ENCODE results near the gene BAHCC1.

BAHCC1 gene

DNA sequence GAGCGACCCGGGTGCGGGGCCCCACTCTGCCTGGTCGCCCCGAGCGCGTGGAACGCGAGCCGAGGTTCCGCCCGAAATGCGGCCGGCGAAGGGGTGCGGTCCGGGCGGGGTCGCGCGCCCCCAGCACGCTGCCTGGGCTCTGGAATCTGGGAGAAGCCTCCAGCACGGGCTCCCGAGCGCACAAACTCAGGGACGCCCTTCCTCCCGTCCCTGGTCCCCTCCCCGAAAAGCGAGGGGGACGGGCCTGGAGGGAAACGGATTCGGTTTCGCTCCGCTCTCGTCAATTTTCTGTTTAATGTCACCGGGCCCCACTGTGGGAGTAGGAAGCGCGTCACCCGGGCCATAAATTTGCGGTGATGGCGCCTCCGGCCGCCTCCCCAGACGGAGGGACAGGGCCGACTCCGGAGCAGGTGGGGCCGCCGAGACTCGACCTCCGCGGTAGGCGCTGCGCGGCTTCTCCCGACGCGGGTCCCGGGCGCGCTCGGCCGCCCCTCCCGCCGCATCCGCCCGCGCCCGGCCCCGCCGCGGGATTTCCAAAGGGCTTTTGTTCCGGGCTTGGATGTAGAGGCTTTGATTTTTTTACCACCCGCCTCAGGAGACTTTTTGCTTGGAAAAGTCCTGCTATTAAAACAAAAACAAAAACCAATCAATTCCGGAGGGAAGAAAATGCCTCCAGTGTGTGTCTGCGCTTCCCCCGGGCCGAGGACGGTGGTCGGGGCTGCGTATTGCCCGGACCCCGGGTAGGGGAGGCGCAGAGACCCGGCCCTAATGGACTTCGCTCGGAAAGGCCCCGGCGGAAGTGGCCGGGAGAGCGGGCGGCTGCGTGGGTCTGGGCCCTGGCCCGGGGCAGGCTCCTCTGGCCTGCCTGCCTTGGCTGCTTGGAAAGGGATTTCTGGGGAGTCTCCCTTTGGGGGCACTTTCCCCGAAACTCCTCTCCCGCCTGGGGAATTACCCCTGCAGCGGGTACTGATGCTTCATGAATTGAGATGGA, 7.9 kb upstream of the BAHCC1 start:
- peak; percentile 61 for DNase-seq

DNA sequence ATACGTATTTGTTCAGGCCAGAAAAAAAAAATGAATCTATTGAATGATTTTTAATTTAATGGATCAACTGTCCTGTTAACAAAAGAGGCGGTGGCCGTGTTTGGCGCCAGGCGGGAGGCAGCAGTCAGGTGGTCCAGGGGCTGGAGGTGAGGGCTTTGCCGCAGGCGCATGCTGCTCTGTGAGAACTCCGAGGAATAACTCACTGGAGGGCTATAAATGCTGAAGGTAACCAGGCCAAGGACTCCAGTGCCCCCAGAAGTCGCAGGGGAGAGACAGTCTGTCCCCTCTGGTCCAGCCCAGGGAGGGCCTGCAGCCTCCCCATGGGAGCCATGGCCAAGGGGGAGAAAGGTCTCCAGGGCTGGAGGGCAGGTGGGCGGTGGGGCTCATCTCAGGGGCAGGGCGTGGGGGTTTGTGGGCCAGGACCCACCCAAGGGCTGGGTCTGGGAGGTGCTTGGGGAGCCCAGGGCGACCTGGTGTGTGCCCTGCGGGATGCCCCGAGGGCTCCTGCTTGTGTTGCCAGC, 7.1 kb upstream of the BAHCC1 start:
- DNase-seq = no peak

DNA sequence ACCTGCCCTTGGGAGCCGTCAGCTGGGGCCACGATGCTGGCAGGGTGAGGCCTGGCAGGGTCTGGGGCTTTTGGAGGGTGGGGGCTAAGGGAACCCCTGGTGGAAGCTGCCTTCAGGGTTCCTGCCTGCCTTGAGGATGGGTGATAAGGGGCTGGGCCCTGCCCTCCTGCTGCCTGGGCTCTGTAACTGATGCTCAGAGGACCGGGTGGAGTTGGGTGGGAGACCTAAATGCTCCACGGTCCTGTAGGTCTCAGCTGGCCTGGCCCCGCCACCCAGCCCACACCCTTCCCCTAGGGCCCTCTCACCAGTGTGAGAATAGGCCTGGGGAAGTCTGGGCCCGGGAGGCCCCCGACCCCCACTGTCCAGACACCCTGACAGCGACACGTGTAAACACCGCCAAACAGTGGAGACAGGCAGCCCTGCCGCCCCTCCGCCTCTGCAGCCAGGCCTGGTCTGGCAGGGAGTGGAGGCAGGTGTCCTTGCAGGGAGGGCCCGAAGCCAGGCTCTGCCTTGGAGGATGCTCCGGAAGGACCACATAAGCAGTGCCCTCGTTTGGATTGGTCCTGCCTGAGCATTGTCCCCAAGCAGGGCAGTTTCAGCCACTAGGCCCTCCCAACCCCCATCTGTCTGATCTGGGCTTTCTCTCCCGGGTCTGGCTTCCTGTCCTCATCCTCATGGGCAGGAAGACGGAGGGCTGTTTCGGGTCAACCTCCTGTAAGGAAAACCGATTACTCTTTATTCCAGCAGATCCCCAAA, 6.5 kb upstream of the BAHCC1 start:
- DNase-seq = no peak

DNA sequence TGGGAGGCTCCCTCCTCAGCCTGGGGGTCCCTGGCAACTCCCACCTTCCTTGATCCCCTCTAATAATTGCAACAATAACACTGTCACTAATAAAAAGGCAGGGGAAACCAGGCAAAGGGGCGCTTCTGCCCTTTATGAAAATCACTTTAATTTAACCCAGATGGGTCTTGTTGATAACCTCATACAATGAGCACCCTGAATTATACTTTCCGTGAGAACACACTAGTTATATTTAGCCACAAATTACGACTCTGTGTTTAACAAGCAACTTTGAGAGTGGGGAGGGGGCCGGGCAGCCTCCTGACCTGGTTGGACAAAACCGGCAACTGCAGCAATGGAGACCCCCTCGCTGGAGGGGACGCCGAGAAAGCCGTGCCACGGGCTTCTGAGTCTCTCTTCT, 5.7 kb upstream of the BAHCC1 start:
- DNase-seq = no peak

DNA sequence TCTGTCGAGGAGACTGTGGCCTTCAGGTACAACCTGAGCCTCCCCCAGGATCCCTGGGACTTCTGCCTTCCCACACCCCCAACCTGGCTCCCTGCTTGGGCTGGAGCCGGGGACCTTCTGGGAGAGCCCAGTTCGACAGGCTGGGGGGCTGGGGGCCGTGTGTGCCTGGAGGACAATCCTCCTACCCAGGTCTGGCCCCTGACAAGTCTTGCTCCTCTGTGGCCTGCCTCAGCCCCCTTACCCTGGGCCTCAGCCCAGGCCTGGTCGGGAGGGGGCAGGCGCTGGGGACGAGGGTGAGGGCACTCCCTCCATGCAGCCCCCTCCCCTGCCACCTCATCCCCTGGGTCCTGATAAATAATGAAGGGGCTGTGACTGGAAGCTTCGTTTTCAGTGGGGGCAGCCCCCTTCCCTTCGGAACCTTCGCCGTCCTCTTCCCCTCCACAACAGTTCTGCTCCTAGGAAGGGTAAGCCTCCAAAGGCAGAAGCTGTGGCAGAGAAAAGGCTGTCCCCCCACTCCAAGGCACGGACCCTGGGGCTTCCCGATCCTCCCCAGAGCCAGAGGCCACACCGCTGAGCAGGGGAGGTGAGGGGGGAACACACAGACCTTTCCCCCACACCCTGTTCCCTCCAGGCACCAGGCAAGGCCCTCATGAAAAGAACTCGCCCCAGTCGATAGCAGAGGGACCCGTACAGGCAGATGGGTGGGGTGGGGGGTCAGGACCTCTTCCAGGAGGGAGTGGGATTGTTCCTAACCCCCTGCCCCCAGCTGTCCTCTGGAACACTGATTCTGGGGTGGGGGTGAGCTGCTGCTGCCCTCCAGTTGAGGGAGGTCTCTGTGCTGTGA, 5.0 kb upstream of the BAHCC1 start:
- DNase-seq = no peak

DNA sequence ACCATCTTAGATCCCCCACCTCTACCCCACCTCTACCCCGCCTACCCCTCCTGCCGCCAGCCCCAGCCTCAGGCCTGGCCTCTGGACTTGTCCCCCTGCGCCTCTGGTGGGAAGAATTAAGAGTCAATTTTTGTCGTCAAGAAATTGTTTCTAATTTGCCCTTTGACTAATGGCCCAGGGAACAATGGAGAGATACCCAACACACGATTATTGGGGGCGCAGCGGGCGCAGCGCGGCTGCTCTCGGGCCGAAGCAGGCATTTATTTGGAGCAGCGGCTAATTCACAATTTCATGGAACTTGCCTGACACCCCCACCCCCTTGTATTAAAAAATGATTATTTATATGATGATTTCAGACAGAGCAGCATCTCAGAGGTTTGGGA, 4.4 kb upstream of the BAHCC1 start:
- no peak for DNase-seq

DNA sequence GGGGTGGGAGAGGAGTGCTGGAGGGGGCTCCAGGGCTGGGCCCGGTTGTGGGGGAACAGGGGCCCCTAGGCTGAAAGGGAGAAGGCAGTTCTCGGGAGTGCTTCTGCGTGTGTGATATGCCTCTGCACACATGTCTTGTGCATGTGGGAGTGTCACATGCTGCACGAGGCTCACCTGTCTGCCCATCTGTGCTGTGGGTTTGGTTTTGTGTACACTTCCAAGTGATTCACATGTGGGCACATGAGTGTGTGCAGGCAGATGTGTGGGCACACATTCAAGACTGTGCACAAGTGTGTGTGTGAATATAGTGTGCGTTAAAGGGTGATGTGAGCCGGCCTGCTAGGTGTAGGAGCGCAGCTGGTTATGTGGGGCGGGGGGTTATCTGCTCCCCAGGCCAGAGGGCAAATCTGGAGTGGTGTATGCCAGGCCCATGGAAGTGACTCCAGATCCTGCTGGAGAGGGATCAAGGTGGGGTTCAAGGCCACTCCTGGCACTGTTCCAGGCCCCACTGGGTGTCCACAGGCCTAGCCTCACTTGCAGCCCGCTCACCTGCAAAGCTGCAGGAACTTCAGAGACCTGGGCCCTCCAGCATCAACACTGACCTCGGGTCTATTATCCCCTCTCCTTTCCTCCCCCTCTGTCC, 3.8 kb upstream of the BAHCC1 start:
- no peak for DNase-seq

DNA sequence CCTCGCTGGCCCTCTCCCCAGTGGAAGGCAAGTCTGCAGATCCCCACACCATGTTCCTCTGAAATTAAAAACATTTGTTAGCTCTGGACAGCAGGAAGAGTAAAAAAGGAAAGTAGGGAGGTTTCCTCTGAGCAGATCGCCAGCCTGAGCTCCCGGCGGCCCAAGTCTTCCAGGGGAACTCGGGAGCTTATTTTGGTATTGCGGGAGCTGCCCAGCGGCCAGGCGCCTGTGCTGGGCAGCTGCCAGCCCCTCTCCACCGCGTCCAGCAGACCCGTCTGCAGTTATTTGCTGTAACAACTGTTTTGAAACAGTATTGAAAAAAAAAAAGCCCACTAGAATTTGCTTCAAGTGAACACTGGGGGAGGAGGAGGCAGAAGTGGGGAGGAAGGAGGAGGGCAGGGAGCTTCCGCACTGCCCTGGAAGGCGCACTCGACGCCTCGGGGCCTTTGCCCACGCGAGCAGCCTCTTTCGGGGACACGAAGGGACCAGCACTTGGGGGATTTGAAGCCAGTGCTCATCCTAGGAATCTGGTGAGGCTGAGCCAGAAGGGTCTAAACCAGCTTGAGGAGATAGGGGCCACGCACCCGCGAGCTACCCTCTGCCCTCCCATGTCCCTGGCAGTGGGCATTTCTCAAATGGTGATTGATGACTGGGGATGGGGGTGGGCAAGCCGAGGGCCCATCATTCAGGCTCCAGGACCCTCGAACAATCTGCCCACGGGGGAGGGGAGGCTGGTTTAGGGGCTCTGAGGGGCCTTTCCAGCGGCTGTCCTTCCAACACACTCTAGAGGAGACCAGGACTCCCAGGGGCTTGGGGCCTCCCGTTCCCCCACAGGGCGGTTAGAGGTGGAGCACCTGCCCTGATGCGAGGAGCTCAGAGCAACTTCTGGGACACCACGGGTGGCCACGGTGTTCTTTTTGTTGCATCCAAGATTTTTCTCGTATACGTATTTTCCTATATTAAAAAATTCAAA, 3.0 kb upstream of the BAHCC1 start:
- no peak for DNase-seq

DNA sequence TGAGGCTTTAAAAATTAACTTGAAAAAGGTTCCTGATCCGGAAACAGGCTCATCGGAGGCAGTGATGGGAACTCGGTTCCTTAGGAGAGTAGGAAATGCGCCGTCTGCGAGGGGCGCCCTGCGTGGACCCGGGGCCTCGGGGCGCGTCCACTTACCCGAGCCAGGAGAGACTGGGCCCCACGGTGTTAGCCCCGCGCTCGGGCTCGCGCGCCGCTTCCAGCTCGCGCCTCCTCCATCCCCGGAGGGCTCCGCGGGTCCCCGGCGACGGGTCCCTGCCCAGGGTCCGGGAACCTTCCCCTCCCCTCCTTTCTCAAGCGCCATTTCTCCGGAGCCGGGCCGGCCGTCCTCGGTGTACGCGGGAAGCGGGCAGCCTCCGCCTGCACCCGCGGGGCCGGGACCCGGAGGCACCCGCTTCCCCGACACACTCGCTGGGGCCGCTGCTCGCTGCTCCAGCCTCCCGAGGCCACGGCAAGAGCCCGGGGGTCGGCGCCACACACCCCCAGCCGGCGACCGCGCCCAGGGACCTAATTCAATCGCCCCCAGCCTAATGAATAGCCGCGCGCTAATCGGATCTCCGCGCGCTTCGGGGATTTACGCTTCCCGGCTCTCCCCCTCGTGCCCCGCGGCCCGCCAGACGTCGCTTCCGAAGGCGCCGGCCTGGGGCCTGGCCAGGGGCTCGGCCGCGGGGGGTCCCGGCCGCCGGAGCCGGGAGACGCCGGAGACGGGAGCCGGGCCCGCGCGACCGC, 2.2 kb upstream of the BAHCC1 start:
- no peak for DNase-seq

DNA sequence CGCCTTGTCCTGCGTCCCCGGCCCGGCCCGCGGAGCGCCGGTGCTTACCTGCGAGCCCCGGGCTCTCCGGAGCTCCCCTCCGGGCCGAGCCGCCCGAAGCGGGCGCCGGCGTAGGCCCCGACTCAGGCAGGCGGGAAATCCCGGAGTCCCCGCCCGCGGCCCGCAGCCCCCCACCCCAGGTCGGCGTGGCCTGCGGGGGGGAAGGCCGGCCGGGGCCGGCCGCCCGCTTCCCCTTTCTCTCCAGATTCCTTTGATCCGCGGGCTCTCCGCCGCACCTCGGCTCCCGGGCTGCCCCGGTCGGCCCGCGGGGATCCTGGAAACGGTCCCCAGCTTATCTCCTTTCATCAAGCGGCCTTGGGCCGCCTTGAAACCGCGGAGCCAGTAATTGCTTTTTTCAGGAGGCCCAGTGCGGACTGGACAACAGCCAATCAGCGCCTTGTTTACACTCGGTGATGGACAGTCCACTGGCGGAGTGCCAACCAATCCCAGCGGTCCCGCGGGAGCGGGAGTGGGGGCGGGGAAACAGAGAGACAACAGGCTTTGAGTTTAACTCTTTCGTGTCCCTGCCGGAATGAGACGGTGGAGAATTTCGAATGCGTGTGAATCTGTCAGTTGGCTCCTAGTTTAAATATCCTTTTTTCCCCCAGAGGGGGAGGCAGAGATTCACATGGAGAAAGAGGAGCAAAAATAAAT, 1.4 kb upstream of the BAHCC1 start:
- peak; percentile 56 for DNase-seq

DNA sequence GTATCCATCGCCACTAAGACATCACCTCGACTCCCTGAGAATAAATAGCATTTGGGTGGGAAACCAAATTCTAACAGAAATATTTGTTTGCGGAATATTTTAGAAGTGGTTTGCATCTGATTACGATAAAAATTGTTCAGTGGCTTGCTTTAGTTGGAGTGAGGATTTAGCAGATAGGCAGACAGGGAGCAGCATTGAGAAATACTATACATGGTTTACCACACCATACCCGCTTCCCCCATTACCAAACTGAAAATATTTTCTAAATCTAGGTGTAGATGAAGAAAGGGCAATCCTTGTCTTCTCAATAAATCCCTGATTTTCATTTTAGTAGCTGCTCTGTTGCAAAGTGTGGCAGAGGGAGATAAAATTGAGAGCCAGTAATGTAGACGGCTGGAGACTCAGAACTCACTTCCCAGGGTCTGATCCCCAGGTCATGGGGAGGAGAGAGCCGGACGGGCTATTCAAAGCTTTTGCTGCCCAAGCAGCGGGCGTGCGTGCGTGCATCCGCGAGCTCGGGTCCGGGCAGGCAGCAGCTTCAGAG, 808 bp upstream of the BAHCC1 start:
- DNase-seq = no peak

DNA sequence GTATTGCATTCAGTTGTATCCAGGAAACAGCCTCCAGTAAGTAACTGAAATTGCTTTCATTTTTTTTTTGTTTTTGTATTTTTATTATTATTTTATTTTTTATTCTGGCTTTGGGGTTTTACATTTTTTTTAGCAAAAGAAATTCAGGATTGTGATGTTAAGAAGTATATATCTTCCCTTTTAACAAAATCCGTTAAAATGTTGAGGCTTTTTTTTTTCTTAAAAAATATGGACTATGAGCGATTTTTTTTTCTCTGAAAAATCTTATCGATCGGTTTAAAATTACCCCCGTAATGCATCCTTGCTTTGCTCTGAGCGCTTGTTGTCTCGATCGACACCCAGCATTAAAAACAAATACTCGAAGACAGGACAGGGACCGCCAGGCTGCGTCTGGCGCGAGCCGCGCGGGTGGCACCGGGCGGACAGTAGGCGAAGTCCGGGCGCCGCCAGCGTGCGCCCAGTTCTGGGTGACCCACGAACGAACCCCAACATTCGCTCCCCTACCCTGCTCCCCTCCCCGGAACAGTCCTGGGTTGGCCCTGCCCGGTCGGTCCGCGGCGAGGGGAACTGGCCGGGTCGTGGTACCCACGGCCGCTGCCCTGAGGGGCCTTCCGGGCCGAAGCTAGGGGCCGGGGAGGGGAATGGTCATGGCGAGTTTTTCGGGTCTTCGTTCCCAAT, 482 bp downstream of the BAHCC1 start:
- DNase-seq = no peak

DNA sequence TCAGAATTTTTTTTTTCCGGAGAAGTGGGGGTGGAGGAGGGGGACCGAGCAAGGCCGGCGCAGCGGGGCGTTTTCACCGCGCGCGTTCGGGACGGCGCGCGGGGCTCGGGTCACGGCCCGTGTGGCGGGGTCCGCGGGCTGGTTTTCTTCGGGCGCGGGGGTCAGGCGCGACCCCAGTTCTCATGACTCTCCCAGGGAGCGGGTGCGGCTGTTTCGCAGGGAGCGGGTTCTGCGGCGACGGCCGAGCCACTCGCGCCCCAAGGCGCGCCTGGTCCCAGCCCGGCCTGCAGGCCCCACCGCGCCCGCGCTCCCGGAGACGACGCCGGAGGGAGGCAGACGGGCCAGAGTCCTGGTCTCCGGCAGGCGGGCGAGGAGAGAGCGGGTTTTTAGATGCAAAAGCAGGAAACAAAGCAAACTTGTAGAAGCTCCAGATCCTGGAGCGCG, 1.0 kb downstream of the BAHCC1 start:
- DNase-seq = no peak

DNA sequence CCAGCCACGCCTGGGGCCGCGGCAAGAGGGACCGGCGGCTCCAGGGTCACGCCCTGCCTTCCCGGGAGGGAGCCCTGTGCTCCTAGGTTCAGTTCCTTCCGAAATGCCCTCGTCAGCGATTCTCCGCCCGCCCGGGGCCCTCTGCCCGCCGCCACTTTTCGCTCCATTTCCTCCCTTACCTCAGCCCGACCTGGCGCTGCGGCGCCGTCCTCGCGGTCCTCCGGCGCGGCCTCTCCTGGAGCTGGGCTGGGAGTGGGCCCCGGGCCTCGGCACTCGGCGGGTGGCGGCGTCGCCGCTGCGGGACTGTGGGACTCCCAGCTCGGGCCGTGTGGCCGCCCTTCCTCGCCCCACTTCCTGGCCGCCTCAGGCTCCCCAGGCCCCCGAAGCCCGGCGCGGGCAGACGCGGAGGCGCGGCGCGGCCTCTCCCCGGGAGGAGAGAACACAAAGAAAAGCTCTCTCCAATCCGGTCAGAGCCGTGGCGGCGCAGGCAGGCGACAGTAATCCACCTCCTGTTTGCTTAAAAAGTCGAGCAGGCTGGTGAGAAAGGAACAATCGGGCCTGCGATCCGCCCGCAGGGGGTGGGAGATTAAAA, 1.6 kb downstream of the BAHCC1 start:
- peak; percentile 35 for DNase-seq

DNA sequence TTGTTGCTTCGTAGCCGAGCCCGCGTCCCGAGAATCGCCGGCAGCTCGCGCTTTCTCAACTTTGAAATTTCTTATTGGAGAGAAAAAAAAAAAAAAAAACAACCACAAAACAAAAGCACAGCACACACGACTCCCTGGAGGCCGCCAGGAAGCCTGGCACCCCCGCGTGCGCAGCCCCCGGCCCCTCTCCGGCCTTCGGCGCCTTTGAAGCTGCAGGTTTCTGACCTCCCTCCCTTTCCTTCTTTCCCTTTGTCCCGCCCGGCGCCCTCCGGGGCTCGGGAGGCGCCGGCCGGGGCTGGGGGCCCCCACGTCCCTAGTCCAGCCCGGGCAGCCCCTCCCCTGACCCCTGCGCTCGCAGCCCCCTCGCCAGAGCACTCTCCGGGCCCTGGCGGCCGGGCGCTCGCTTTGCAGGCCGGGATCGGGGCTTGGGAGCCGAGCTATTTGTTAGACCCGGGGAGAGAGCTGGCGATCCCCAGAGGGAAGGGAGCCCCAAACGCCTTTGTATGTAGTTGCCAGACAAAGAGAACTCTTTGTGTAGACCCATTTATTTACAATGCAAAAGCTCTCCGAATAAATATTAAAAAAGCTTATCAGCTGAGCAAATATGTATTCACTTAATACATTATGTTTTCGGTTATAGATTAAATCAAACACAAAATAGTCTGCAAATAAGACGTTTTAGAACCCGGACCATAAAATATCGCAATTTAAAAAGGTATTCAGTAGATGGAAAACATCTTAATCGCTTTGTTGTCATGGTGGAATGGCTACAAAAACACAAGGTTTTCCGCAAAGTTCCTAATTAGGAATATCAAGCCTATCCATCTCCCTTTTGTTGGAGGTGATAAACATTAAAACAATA, 2.3 kb downstream of the BAHCC1 start:
- DNase-seq = no peak

DNA sequence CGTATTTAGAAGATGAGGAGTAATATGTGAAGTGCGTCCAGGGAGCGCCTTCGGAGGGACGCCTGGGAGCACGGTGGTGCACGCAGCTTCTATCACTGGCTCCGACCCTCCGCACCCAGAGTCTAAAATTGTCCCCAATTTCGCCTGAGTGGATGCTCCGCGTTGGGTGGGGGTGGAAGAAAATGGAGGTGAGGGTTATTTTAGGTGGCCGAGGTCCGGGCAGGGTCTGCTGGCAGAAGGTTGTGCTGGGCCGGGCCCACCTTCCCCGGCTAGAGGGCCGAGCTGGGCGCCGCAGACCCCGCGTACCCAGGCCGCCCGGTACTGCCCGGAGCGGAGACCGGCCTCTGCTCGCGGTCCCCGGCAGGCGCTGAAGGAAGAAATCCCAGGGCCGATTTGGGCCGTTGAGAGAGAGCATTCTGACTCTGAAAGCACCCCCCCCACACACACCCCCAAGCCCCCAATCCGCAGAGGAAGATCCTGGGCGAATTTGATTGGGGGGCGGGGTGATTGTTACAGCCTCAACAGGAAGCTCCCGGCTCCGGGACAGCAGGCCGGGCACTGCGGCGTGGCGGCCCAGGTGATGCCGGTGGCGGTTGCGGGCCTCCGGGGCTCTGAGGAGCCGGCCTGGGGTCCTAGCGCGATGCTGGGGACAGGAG, 3.0 kb downstream of the BAHCC1 start:
- no peak for DNase-seq

Measured in activated naive CD4-positive, alpha-beta T cell treated with Interleukin-2 at 50 U/mL for 16 hours (primary cell).